Measurements from ENCODE around the gene DPYSL3.

DPYSL3 gene

DNA sequence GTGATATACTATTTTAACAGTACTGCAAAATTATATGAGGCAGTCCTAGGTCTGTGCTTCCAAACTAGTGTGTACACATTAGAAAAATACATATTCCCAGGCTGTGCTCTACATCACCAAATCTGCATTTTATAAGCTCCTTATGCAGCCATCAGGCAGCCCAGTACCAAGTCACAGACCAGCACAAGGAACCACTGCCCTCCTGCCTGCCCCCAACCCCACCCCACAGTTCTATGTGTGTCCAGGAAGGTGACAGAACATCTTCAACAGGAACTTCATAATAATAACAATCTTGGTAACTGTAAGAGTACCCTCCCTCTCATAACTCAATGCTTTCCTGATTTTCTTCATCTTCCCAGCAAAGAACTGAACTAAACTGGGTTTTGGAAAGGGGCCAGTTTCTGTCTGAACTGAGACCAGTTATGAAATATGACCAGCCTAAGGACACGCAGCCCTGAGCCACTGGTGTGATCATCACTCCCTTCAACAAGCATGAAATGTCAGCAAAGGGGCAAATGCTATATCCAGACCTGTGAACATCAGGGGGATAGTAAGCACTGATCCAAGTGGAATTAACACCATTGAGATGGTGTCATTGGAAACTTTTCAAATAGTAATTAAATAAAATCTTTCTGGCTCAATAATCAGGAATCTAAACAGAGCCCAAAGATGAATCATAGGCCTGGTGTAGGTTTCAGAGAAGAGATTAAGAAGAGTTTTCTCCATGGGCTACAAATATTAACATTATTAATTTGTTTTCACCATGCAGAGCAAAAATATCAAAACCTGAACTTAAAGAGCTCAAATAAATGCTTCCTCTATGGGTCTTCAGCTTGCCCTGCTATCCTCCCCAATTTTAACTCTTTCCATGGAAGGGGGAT, 82.1 kb downstream of the DPYSL3 start:
- Histone ChIP-seq H3K4me1 (ENCODE audit: control insufficient read depth in 1 of 2, insufficient read depth in 2 of 2, low read length in 2 of 2) (peaks cover 6 to 12% of the 10 kb centered on the region in 2 experiments), H3K23ac (ENCODE audit: low read length) (no peak overlapping the region), H3K36me3 (ENCODE audit: control insufficient read depth in 1 of 2, insufficient read depth in 2 of 2, low read length in 2 of 2) (peaks cover 3 to 7% of the 10 kb centered on the region in 2 experiments), H3K18ac (ENCODE audit: low read length) (no peak overlapping the region), H2AK5ac (ENCODE audit: low read length) (no peak overlapping the region), H3K79me1 (ENCODE audit: low read length) (peaks cover 7% of the 10 kb centered on the region), H2BK12ac (ENCODE audit: low read length) (no peak overlapping the region), H3K27ac (ENCODE audit: low read depth, low read length) (no peak overlapping the region), H3K9ac (ENCODE audit: low read length) (no peak overlapping the region), H4K12ac (ENCODE audit: low read depth, low read length) (no peak overlapping the region), H3K9me3 (ENCODE audit: insufficient read depth, low read depth, low read length) (no peaks in the 10 kb centered on the region), H3K4ac (ENCODE audit: low read depth, low read length) (peak overlapping the region; percentile 52), H4K8ac (ENCODE audit: low read depth, low read length) (no peak overlapping the region), H3K4me2 (ENCODE audit: low read length) (no peak overlapping the region), H3K27me3 (ENCODE audit: insufficient read depth, low read length) (no peaks in the 10 kb centered on the region), H3K4me3 (ENCODE audit: low read depth, low read length) (no peak overlapping the region), H2BK5ac (ENCODE audit: low read depth, low read length, poor library complexity) (no peak overlapping the region), H2BK120ac (ENCODE audit: insufficient read depth, low read length, poor library complexity) (no peak overlapping the region), H4K91ac (ENCODE audit: low read depth, low read length) (no peak overlapping the region), H2AFZ (ENCODE audit: insufficient read depth, low read length, poor library complexity) (no peak overlapping the region), H3K14ac (ENCODE audit: low read length) (no peak overlapping the region), H3K79me2 (ENCODE audit: control insufficient read depth, insufficient read depth, low read length, poor library complexity) (no peaks in the 10 kb centered on the region)
- WGBS (ENCODE audit: extremely low coverage, insufficient coverage, insufficient read length), result no CpG with 5 or more reads among the region's 1 CpG
- no peak for DNase-seq

DNA sequence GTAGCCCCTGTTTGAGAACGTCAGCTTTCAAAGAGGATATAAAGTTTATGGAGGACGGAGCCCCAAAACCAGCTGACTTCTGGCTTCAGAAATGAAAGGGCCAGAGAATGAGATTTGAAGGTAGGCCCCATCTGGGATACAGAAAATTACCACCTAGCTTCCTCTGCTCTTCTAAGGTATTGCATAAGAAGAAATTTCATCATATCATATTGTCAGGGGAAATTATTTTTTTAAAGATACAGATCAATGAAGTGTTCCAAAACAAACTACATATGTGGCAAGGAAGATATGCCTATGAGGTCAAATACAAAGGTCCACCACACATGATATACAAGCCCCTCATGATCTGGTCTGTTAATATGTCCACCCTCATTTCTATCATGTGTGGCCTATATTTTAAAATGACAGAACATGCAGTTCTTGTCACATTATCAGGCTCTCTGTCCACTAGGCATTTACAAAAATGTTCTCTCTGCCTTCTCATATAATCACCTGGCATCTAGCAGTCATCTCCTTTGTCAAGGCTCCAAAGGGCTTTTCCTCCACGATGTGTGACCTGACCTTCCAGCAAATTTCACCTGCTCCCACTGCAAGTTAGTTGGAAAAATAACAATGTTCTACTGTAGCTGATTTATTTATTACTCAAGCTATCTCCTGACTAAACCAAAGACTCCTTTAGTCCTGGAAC, 83.1 kb downstream of the DPYSL3 start:
- H4K12ac ChIP-seq (ENCODE audit: low read depth, low read length), result no peak overlapping the region
- H3K9me3 ChIP-seq (ENCODE audit: insufficient read depth, low read depth, low read length), result no peaks in the 10 kb centered on the region
- H3K4me1 ChIP-seq (ENCODE audit: control insufficient read depth in 1 of 2, insufficient read depth in 2 of 2, low read length in 2 of 2), result peaks cover 3 to 6% of the 10 kb centered on the region in 2 experiments
- no peak overlapping the region for H3K4me3 ChIP-seq (ENCODE audit: low read depth, low read length)
- no peak overlapping the region for H3K23ac ChIP-seq (ENCODE audit: low read length)
- no peak overlapping the region for H2AK5ac ChIP-seq (ENCODE audit: low read length)
- H3K79me2 ChIP-seq (ENCODE audit: control insufficient read depth, insufficient read depth, low read length, poor library complexity), result no peaks in the 10 kb centered on the region
- no CpG with 5 or more reads among the region's 3 CpGs for WGBS (ENCODE audit: extremely low coverage, insufficient coverage, insufficient read length)
- peaks cover 3 to 9% of the 10 kb centered on the region in 2 experiments for H3K36me3 ChIP-seq (ENCODE audit: control insufficient read depth in 1 of 2, insufficient read depth in 2 of 2, low read length in 2 of 2)
- H3K27ac ChIP-seq (ENCODE audit: low read depth, low read length), result no peak overlapping the region
- H4K91ac ChIP-seq (ENCODE audit: low read depth, low read length), result no peak overlapping the region
- no peak overlapping the region for H3K18ac ChIP-seq (ENCODE audit: low read length)
- H3K9ac ChIP-seq (ENCODE audit: low read length), result no peak overlapping the region
- no peak overlapping the region for H2BK5ac ChIP-seq (ENCODE audit: low read depth, low read length, poor library complexity)
- no peak overlapping the region for H2BK12ac ChIP-seq (ENCODE audit: low read length)
- no peak overlapping the region for H3K4ac ChIP-seq (ENCODE audit: low read depth, low read length)
- H2AFZ ChIP-seq (ENCODE audit: insufficient read depth, low read length, poor library complexity), result no peak overlapping the region
- H2BK120ac ChIP-seq (ENCODE audit: insufficient read depth, low read length, poor library complexity), result no peak overlapping the region
- no peak for DNase-seq
- no peak overlapping the region for H4K8ac ChIP-seq (ENCODE audit: low read depth, low read length)
- H3K79me1 ChIP-seq (ENCODE audit: low read length), result peaks cover 3% of the 10 kb centered on the region
- H3K4me2 ChIP-seq (ENCODE audit: low read length), result no peak overlapping the region
- H3K27me3 ChIP-seq (ENCODE audit: insufficient read depth, low read length), result no peaks in the 10 kb centered on the region
- H3K14ac ChIP-seq (ENCODE audit: low read length), result no peak overlapping the region

DNA sequence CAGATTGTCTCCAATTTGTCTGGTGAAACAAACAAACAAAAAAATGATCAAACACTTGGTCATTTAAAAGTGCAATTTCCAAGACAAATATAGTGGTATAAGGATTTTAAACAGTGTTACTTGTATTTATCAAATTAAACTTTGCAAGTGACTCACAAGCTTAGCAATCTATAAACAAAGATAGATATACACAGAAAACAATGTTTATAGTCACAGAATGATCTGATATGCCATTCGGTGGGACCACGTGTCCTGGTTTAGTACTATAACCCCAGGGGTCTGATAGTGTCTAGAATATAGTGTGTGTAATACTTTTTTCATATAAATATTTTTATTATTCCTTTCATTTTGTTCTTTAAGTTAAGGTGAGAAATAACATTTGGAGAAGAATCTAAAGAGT, 91.3 kb downstream of the DPYSL3 start:
- WGBS (ENCODE audit: extremely low coverage, insufficient coverage, insufficient read length), result no CpG with 5 or more reads among the region's 2 CpGs
- H3K9me3 ChIP-seq (ENCODE audit: insufficient read depth, low read depth, low read length), result no peaks in the 10 kb centered on the region
- no peak overlapping the region for H3K23ac ChIP-seq (ENCODE audit: low read length)
- H3K9ac ChIP-seq (ENCODE audit: low read length), result no peak overlapping the region
- H3K4me2 ChIP-seq (ENCODE audit: low read length), result no peak overlapping the region
- H3K27me3 ChIP-seq (ENCODE audit: insufficient read depth, low read length), result no peaks in the 10 kb centered on the region
- H3K14ac ChIP-seq (ENCODE audit: low read length), result no peak overlapping the region
- peaks cover 13 to 38% of the 10 kb centered on the region in 2 experiments for H3K36me3 ChIP-seq (ENCODE audit: control insufficient read depth in 1 of 2, insufficient read depth in 2 of 2, low read length in 2 of 2)
- no peak for DNase-seq
- H2BK5ac ChIP-seq (ENCODE audit: low read depth, low read length, poor library complexity), result no peak overlapping the region
- peaks cover 2 to 6% of the 10 kb centered on the region in 2 experiments for H3K4me1 ChIP-seq (ENCODE audit: control insufficient read depth in 1 of 2, insufficient read depth in 2 of 2, low read length in 2 of 2)
- no peak overlapping the region for H3K27ac ChIP-seq (ENCODE audit: low read depth, low read length)
- no peak overlapping the region for H2AK5ac ChIP-seq (ENCODE audit: low read length)
- H4K12ac ChIP-seq (ENCODE audit: low read depth, low read length), result no peak overlapping the region
- no peak overlapping the region for H4K91ac ChIP-seq (ENCODE audit: low read depth, low read length)
- no peak overlapping the region for H3K18ac ChIP-seq (ENCODE audit: low read length)
- H3K79me1 ChIP-seq (ENCODE audit: low read length), result no peaks in the 10 kb centered on the region
- no peak overlapping the region for H2AFZ ChIP-seq (ENCODE audit: insufficient read depth, low read length, poor library complexity)
- H2BK12ac ChIP-seq (ENCODE audit: low read length), result no peak overlapping the region
- H2BK120ac ChIP-seq (ENCODE audit: insufficient read depth, low read length, poor library complexity), result no peak overlapping the region
- H3K4ac ChIP-seq (ENCODE audit: low read depth, low read length), result no peak overlapping the region
- H4K8ac ChIP-seq (ENCODE audit: low read depth, low read length), result no peak overlapping the region
- H3K79me2 ChIP-seq (ENCODE audit: control insufficient read depth, insufficient read depth, low read length, poor library complexity), result no peaks in the 10 kb centered on the region
- H3K4me3 ChIP-seq (ENCODE audit: low read depth, low read length), result no peak overlapping the region

DNA sequence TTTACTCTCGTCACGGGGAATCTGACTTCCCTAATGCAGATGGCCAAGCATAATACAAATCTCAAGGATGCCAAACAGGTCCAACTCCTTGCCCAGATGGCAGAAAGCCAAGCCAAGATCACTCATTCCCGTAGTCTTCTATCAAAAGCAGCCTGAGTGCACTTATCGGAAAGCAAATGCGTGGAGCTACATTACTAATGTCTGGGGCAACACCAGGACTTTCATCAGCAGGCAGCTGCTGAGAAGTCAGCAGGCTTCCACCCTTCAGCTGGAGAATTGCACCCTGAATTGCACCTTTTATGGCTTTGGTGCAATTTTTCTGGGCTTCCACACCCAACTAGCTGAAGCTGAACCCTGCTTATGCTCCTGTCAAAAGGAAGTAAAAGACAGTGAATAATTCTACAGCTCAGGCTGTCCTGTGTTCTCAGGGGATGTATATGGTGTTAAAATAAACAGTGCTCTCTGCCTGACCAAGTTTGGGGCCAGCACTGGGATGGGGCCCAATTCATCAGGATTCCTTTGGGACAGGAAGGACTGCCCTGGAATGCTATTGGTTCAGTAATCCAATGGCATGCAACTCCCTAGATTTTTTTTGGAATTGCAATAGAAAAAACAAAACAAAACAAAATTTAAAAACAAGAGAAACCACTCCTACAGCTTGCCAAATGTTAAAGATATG, 92.6 kb downstream of the DPYSL3 start:
- Histone ChIP-seq H2AFZ (ENCODE audit: insufficient read depth, low read length, poor library complexity) (no peak overlapping the region), H3K4me2 (ENCODE audit: low read length) (no peak overlapping the region), H4K8ac (ENCODE audit: low read depth, low read length) (no peak overlapping the region), H3K23ac (ENCODE audit: low read length) (no peak overlapping the region), H3K27me3 (ENCODE audit: insufficient read depth, low read length) (no peaks in the 10 kb centered on the region), H3K14ac (ENCODE audit: low read length) (no peak overlapping the region), H3K4ac (ENCODE audit: low read depth, low read length) (no peak overlapping the region), H3K9me3 (ENCODE audit: insufficient read depth, low read depth, low read length) (no peaks in the 10 kb centered on the region), H4K12ac (ENCODE audit: low read depth, low read length) (no peak overlapping the region), H2BK12ac (ENCODE audit: low read length) (no peak overlapping the region), H3K79me2 (ENCODE audit: control insufficient read depth, insufficient read depth, low read length, poor library complexity) (no peaks in the 10 kb centered on the region), H3K4me1 (ENCODE audit: control insufficient read depth in 1 of 2, insufficient read depth in 2 of 2, low read length in 2 of 2) (peaks cover 6 to 14% of the 10 kb centered on the region in 2 experiments), H3K18ac (ENCODE audit: low read length) (no peak overlapping the region), H2BK120ac (ENCODE audit: insufficient read depth, low read length, poor library complexity) (no peak overlapping the region), H3K27ac (ENCODE audit: low read depth, low read length) (no peak overlapping the region), H3K4me3 (ENCODE audit: low read depth, low read length) (no peak overlapping the region), H2BK5ac (ENCODE audit: low read depth, low read length, poor library complexity) (no peak overlapping the region), H4K91ac (ENCODE audit: low read depth, low read length) (no peak overlapping the region), H2AK5ac (ENCODE audit: low read length) (no peak overlapping the region), H3K36me3 (ENCODE audit: control insufficient read depth in 1 of 2, insufficient read depth in 2 of 2, low read length in 2 of 2) (peaks cover 14 to 44% of the 10 kb centered on the region in 2 experiments), H3K79me1 (ENCODE audit: low read length) (no peaks in the 10 kb centered on the region), H3K9ac (ENCODE audit: low read length) (no peak overlapping the region)
- no CpG with 5 or more reads among the region's 5 CpGs for WGBS (ENCODE audit: extremely low coverage, insufficient coverage, insufficient read length)
- DNase-seq, result no peak

Measured in trophoblast cell (in vitro differentiated cells and primary cell).